Measurements from ENCODE around the gene IGDCC3. TPM values are rescaled to one million over a fixed set of nuclear protein-coding genes. Genes with fewer than 3 reads are reported as not detected.

Gene IGDCC3
- total RNA-seq, 1 experiment from 2014 or later, result 0.32 TPM

DNA sequence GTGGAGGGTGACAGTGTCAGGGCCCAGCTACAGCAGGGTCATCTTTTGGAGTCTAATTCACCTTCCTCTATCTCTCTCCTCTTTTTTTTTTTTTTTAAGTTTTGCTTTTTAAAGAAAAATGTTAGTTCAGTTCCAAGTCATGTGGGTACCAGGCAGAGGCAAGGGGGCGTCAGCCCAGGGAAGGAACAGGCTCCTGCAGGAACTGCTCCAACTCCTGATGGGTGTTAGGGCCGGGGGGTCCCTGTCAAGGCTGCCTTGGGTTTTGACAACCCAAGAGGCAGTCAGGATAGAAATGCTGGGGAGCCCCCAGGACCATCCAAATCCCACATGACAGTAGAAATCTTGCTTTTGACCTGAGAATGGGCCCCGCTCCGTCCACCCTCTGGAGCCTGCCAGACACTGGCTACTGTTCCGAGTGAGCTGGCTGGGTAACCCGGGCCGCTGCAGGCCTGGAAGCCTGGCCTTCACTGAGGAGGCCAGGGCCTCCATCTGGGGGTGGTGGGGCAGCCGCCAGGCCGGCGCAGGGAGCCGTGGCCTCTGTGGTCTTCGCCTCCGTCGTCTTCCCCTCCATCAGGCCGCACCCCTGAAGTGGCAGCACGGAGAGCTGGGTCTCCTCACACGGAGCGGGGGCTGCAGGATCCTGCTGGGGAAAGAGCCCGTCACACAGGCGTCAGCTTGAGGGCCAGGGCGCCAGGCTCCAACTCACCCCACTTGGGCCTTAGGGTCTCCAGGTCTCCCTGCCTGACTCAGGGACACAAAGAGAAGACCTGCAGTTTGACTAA lies 49.1 kb downstream of the IGDCC3 start:
- intact Hi-C loops (cut with micrococcal nuclease; ENCODE audit: unreplicated experiment), result no loop called here
- BruUV-seq (replicated peaks), result no TSS peak
- CTCF ChIA-PET, result no interaction called here

DNA sequence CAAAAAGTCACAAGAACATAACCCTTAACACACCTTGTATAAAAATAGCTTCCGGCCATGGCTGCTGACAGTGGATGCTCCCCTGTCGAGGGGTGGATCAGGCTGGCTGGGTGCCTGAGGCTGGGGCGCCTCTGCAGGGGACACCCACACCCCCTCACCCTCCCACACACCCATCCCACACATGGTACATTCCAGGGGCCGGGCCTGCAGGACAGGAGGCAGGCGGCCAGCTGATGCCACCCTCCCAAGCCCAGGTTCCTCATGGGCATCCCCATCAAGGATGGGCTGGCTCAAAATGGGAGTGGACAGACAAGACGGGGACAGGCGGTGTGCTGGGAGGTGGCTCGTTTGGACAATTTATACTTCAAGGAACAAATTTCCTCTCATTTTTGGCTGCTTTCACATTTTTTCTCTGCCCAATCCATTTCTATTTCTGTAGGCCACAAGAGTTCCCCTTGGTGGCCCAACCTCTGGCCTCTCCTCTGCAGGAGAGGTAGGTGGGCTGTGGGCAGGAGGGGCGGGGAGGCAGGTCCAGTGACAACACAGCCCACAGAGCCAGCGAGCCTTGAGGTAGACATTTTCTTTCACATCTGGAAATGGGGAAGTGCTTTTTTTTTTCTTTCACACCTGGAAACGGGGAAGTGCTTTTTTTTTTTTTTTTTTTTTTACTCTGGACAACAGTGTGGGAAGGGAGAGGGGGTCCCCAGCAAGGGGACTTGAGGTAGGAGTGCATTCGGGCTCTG lies 50.0 kb downstream of the IGDCC3 start:
- no peaks in the 10 kb centered on the region for H3K36me3 ChIP-seq (ENCODE audit: insufficient read depth, low read length, poor library complexity, severe bottlenecking)
- TF ChIP-seq, protein P1, sequence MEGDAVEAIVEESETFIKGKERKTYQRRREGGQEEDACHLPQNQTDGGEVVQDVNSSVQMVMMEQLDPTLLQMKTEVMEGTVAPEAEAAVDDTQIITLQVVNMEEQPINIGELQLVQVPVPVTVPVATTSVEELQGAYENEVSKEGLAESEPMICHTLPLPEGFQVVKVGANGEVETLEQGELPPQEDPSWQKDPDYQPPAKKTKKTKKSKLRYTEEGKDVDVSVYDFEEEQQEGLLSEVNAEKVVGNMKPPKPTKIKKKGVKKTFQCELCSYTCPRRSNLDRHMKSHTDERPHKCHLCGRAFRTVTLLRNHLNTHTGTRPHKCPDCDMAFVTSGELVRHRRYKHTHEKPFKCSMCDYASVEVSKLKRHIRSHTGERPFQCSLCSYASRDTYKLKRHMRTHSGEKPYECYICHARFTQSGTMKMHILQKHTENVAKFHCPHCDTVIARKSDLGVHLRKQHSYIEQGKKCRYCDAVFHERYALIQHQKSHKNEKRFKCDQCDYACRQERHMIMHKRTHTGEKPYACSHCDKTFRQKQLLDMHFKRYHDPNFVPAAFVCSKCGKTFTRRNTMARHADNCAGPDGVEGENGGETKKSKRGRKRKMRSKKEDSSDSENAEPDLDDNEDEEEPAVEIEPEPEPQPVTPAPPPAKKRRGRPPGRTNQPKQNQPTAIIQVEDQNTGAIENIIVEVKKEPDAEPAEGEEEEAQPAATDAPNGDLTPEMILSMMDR (conservative IDR thresholded peaks at IDR 0.05; ENCODE audit: low read depth, low read length), result no peak
- TF ChIP-seq EZH2 (IDR thresholded peaks at IDR 0.05; ENCODE audit: borderline replicate concordance, low read depth, low read length, poor library complexity, severe bottlenecking), result no peak
- no peak overlapping the region for H3K4me3 ChIP-seq (ENCODE audit: low read depth, low read length, poor library complexity, severe bottlenecking)
- intact Hi-C loops (cut with micrococcal nuclease; ENCODE audit: unreplicated experiment), result no loop called here
- no peak for DNase-seq (ENCODE audit: low spot score)
- no peaks in the 10 kb centered on the region for H3K27me3 ChIP-seq (replicated peaks; ENCODE audit: insufficient read depth, low read depth, low read length, poor library complexity)
- CTCF ChIA-PET, result no interaction called here
- POLR2A ChIA-PET (ENCODE audit: low non-redundant PET), result no interaction called here
- H3K9me3 ChIP-seq (ENCODE audit: low read depth, low read length, poor library complexity, severe bottlenecking), result no peaks in the 10 kb centered on the region
- no TSS peak for BruUV-seq (replicated peaks)
- no peaks in the 10 kb centered on the region for H3K4me1 ChIP-seq (ENCODE audit: insufficient read depth, low read length, poor library complexity, severe bottlenecking)
- no peak overlapping the region for H3K27ac ChIP-seq (ENCODE audit: low read depth, low read length, poor library complexity, severe bottlenecking)

More for the DNA sequence above, 49.1 kb downstream of the IGDCC3 start:
- no peak overlapping the region for H3K27ac ChIP-seq (ENCODE audit: low read depth, low read length, poor library complexity, severe bottlenecking)
- no peaks in the 10 kb centered on the region for H3K36me3 ChIP-seq (ENCODE audit: insufficient read depth, low read length, poor library complexity, severe bottlenecking)
- H3K4me1 ChIP-seq (ENCODE audit: insufficient read depth, low read length, poor library complexity, severe bottlenecking), result no peaks in the 10 kb centered on the region
- H3K4me3 ChIP-seq (ENCODE audit: low read depth, low read length, poor library complexity, severe bottlenecking), result no peak overlapping the region
- TF ChIP-seq, protein P1 (conservative IDR thresholded peaks at IDR 0.05; ENCODE audit: low read depth, low read length), result no peak
- no peak for TF ChIP-seq EZH2 (IDR thresholded peaks at IDR 0.05; ENCODE audit: borderline replicate concordance, low read depth, low read length, poor library complexity, severe bottlenecking)
- H3K27me3 ChIP-seq (replicated peaks; ENCODE audit: insufficient read depth, low read depth, low read length, poor library complexity), result no peaks in the 10 kb centered on the region
- no peaks in the 10 kb centered on the region for H3K9me3 ChIP-seq (ENCODE audit: low read depth, low read length, poor library complexity, severe bottlenecking)
- POLR2A ChIA-PET (ENCODE audit: low non-redundant PET), result no interaction called here
- no peak for DNase-seq (ENCODE audit: low spot score)

DNA sequence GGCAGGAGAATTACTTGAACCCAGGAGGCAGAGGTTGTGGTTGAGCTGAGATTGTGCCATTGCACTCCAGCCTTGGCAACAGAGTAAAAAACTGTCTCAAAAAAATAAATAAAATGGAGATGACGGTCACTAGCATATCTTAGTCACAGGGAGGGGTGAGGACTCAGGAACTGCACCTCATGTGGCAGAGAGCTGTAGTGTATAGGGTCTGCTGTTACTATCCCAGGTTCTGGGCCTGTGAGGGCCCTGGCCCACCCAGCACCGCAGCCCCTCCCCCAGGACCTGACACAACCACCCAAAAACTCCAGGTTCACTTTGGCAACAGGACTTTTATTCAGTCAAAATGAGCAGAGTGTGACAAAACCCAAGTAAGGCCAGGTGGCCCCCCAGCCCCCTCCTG lies 51.0 kb downstream of the IGDCC3 start:
- Histone ChIP-seq H3K4me1 (ENCODE audit: insufficient read depth, low read length, poor library complexity, severe bottlenecking) (no peaks in the 10 kb centered on the region), H3K27ac (ENCODE audit: low read depth, low read length, poor library complexity, severe bottlenecking) (no peak overlapping the region), H3K27me3 (replicated peaks; ENCODE audit: insufficient read depth, low read depth, low read length, poor library complexity) (no peaks in the 10 kb centered on the region), H3K9me3 (ENCODE audit: low read depth, low read length, poor library complexity, severe bottlenecking) (no peaks in the 10 kb centered on the region), H3K36me3 (ENCODE audit: insufficient read depth, low read length, poor library complexity, severe bottlenecking) (no peaks in the 10 kb centered on the region), H3K4me3 (ENCODE audit: low read depth, low read length, poor library complexity, severe bottlenecking) (no peak overlapping the region)
- no peak for DNase-seq (ENCODE audit: low spot score)
- ChIA-PET POLR2A (ENCODE audit: low non-redundant PET) (no interaction called here), CTCF (no interaction called here)
- TF ChIP-seq, protein P1 (conservative IDR thresholded peaks at IDR 0.05; ENCODE audit: low read depth, low read length), result no peak
- no peak for TF ChIP-seq EZH2 (IDR thresholded peaks at IDR 0.05; ENCODE audit: borderline replicate concordance, low read depth, low read length, poor library complexity, severe bottlenecking)
- BruUV-seq (replicated peaks), result no TSS peak
- intact Hi-C loops (cut with micrococcal nuclease; ENCODE audit: unreplicated experiment), result no loop called here

Measured in A673 (cell line).